T-helper 17 cell (primary cell): ENCODE results near the gene STARD10. TPM values are rescaled to one million over a fixed set of nuclear protein-coding genes. Genes with fewer than 3 reads are reported as not detected.
A peak's percentile ranks its signal among the peaks of the same experiment; 100 is the strongest.

ENCODE experiments used
- ATAC-seq: fragments of 150-1000 bp; cut with Tn5 transposase; 2 replicates; pipeline ENCODE4 v1.10.0; 2021; ENCODE audit warnings: mild to moderate bottlenecking, moderate library complexity
- DNase-seq, 3 donors: peaks; one replicate each; pipeline versions ENCODE4 v3.0.0 to v3.0.0-alpha.2; 2020 to 2021
- H3K9me3 ChIP-seq: one replicate; pipeline ENCODE4 v1.7.0; 2013; ENCODE audit warnings: low read length, mild to moderate bottlenecking; ENCODE audit not compliant: control insufficient read depth, poor library complexity, severe bottlenecking
- H3K27ac Mint-ChIP-seq: one replicate; pipeline ENCODE4 v1.8.0; 2022; ENCODE audit warnings: mild to moderate bottlenecking, moderate library complexity, mixed read lengths
- H3K27me3 Mint-ChIP-seq: one replicate; pipeline ENCODE4 v1.8.0; 2022; ENCODE audit warnings: mixed read lengths
- H3K36me3 Mint-ChIP-seq: one replicate; pipeline ENCODE4 v1.8.0; 2022; ENCODE audit warnings: low read depth, mixed read lengths
- H3K4me1 Mint-ChIP-seq: one replicate; pipeline ENCODE4 v1.8.0; 2022; ENCODE audit warnings: mild to moderate bottlenecking, mixed read lengths
- H3K4me3 Mint-ChIP-seq: one replicate; pipeline ENCODE4 v1.8.0; 2022; ENCODE audit warnings: mild to moderate bottlenecking, moderate library complexity, mixed read lengths
- total RNA-seq, 4 donors: library from RNA in 2 of 4; stranded (reverse) in 2 of 4; gene quantifications; one replicate each; pipeline ENCODE4 v1.2.3 and lab custom pipeline; 2022 to 2026

STARD10 gene
- total RNA-seq, 2 donors from 2014 or later: 12.9 to 17.7 TPM

- Mint-ChIP-seq H3K4me1 (peaks cover 32% of the 10 kb centered on the region), H3K4me3 (no peak overlapping the region), H3K27ac (no peak overlapping the region), H3K36me3 (peaks cover 11% of the 10 kb centered on the region), H3K27me3 (no peaks in the 10 kb centered on the region)
- ATAC-seq (no peak), DNase-seq (no peak)
- no peaks in the 10 kb centered on the region for H3K9me3 ChIP-seq
These were observed 39.2 kb downstream of the STARD10 start for GRCh38 chr11:72754544-72755155.

GRCh38 chr11:72754149-72754543, 39.7 kb downstream of the STARD10 start:
- no peak for ATAC-seq
- H3K4me1 Mint-ChIP-seq: peaks cover 34% of the 10 kb centered on the region
- H3K9me3 ChIP-seq: no peaks in the 10 kb centered on the region
- peaks cover 11% of the 10 kb centered on the region for H3K36me3 Mint-ChIP-seq
- DNase-seq: no peak
- no peaks in the 10 kb centered on the region for H3K27me3 Mint-ChIP-seq
- H3K4me3 Mint-ChIP-seq: no peak overlapping the region
- no peak overlapping the region for H3K27ac Mint-ChIP-seq

GRCh38 chr11:72753341-72754148, 40.3 kb downstream of the STARD10 start:
- peak overlapping the region; percentile 98 for H3K4me3 Mint-ChIP-seq
- no peaks in the 10 kb centered on the region for H3K27me3 Mint-ChIP-seq
- peaks cover 35% of the 10 kb centered on the region for H3K4me1 Mint-ChIP-seq
- no peak for DNase-seq
- peak overlapping the region; percentile 92 for H3K27ac Mint-ChIP-seq
- no peak for ATAC-seq
- H3K9me3 ChIP-seq: no peaks in the 10 kb centered on the region
- H3K36me3 Mint-ChIP-seq: peaks cover 9% of the 10 kb centered on the region

- Mint-ChIP-seq H3K36me3 (peaks cover 6% of the 10 kb centered on the region), H3K4me1 (peaks cover 34% of the 10 kb centered on the region), H3K27me3 (no peaks in the 10 kb centered on the region), H3K4me3 (peak within 1 kb of the TSS; percentile 98), H3K27ac (peak within 1 kb of the TSS; percentile 92)
- DNase-seq (peak; percentile 59 to 83 (median 81)), ATAC-seq (peak; percentile 92)
- no peaks in the 10 kb centered on the region for H3K9me3 ChIP-seq
These were observed 41.5 kb downstream of the STARD10 start, which contains the start of gene ARAP1 for GRCh38 chr11:72752088-72752914. Gene ARAP1 (minus strand): TSS chr11:72752408. CDS start chr11:72727128, 25,280 bp downstream.

GRCh38 chr11:72751116-72752087, 42.4 kb downstream of the STARD10 start:
- Mint-ChIP-seq H3K4me3 (peak overlapping the region; percentile 98), H3K36me3 (peaks cover 2% of the 10 kb centered on the region), H3K27ac (peak overlapping the region; percentile 92), H3K27me3 (no peaks in the 10 kb centered on the region), H3K4me1 (peaks cover 32% of the 10 kb centered on the region)
- H3K9me3 ChIP-seq: no peaks in the 10 kb centered on the region
- ATAC-seq (peak; percentile 5), DNase-seq (no peak)

- Mint-ChIP-seq H3K27ac (peak overlapping the region; percentile 92), H3K36me3 (no peaks in the 10 kb centered on the region), H3K27me3 (no peaks in the 10 kb centered on the region), H3K4me1 (peaks cover 32% of the 10 kb centered on the region), H3K4me3 (peak overlapping the region; percentile 98)
- H3K9me3 ChIP-seq: no peaks in the 10 kb centered on the region
- ATAC-seq (no peak), DNase-seq (no peak)
These were observed 43.2 kb downstream of the STARD10 start for GRCh38 chr11:72750556-72751115.

GRCh38 chr11:72750086-72750485, 43.8 kb downstream of the STARD10 start:
- DNase-seq (no peak), ATAC-seq (no peak)
- Mint-ChIP-seq H3K27ac (no peak overlapping the region), H3K4me3 (no peak overlapping the region), H3K36me3 (no peaks in the 10 kb centered on the region), H3K4me1 (peaks cover 32% of the 10 kb centered on the region), H3K27me3 (no peaks in the 10 kb centered on the region)
- H3K9me3 ChIP-seq: no peaks in the 10 kb centered on the region

GRCh38 chr11:72747289-72747855, 46.5 kb downstream of the STARD10 start:
- no peaks in the 10 kb centered on the region for H3K9me3 ChIP-seq
- DNase-seq (no peak), ATAC-seq (no peak)
- H3K27ac Mint-ChIP-seq: peak overlapping the region; percentile 45
- H3K36me3 Mint-ChIP-seq: no peaks in the 10 kb centered on the region
- no peaks in the 10 kb centered on the region for H3K27me3 Mint-ChIP-seq
- peaks cover 41% of the 10 kb centered on the region for H3K4me1 Mint-ChIP-seq
- H3K4me3 Mint-ChIP-seq: no peak overlapping the region

- DNase-seq: no peak
These were observed 47.0 kb downstream of the STARD10 start for GRCh38 chr11:72746821-72747220.

GRCh38 chr11:72745925-72746550, 47.8 kb downstream of the STARD10 start:
- no peak overlapping the region for H3K27ac Mint-ChIP-seq
- no peaks in the 10 kb centered on the region for H3K27me3 Mint-ChIP-seq
- no peak overlapping the region for H3K4me3 Mint-ChIP-seq
- no peak for ATAC-seq
- no peaks in the 10 kb centered on the region for H3K9me3 ChIP-seq
- H3K36me3 Mint-ChIP-seq: no peaks in the 10 kb centered on the region
- no peak for DNase-seq
- H3K4me1 Mint-ChIP-seq: peaks cover 51% of the 10 kb centered on the region

More at GRCh38 chr11:72746821-72747220, 47.0 kb downstream of the STARD10 start:
- Mint-ChIP-seq H3K36me3 (no peaks in the 10 kb centered on the region), H3K27me3 (no peaks in the 10 kb centered on the region), H3K27ac (peak overlapping the region; percentile 45), H3K4me3 (no peak overlapping the region), H3K4me1 (peaks cover 46% of the 10 kb centered on the region)
- no peaks in the 10 kb centered on the region for H3K9me3 ChIP-seq
- no peak for ATAC-seq

GRCh38 chr11:72745511-72745910, 48.3 kb downstream of the STARD10 start:
- no peak for DNase-seq
- no peaks in the 10 kb centered on the region for H3K9me3 ChIP-seq
- Mint-ChIP-seq H3K27ac (no peak overlapping the region), H3K4me3 (no peak overlapping the region), H3K4me1 (peaks cover 50% of the 10 kb centered on the region), H3K36me3 (no peaks in the 10 kb centered on the region), H3K27me3 (no peaks in the 10 kb centered on the region)
- no peak for ATAC-seq
